Neural cell (in vitro differentiated cells): Measurements from ENCODE around the gene CD81. TPM values are rescaled to one million over a fixed set of nuclear protein-coding genes. Genes with fewer than 3 reads are reported as not detected.

Experiments used
- H2AFZ ChIP-seq: fragments of 200-600, 300-800 bp; sonication (generic), shearing (Covaris generic); 2 replicates; pipeline ENCODE4 v1.6.0; 2014; ENCODE audit warnings: low read depth, mild to moderate bottlenecking, antibody characterized with exemption, low read length, moderate library complexity
- H3F3A ChIP-seq: fragments of 200-600 bp; shearing (Covaris generic); 2 replicates; pipeline ENCODE4 v1.6.1; 2016; ENCODE audit warnings: mild to moderate bottlenecking, moderate library complexity, mixed read lengths, antibody characterized with exemption, low read length; ENCODE audit not compliant: insufficient read depth, poor library complexity, severe bottlenecking
- H3K27ac ChIP-seq: fragments of 200-600, 300-800 bp; sonication (generic), shearing (Covaris generic); 2 replicates; pipeline ENCODE4 v1.5.1; 2014; ENCODE audit warnings: mild to moderate bottlenecking, low read length, moderate library complexity
- H3K27me3 ChIP-seq: fragments of 300-800, 200-600 bp; sonication (generic), shearing (Covaris generic); 2 replicates; pipeline ENCODE4 v1.6.0; 2014; ENCODE audit warnings: mild to moderate bottlenecking, low read depth, low read length, moderate library complexity; ENCODE audit not compliant: insufficient read depth
- H3K36me3 ChIP-seq: fragments of 300-800, 200-600 bp; sonication (generic), shearing (Covaris generic); 2 replicates; pipeline ENCODE4 v1.5.1; 2014; ENCODE audit warnings: mild to moderate bottlenecking, antibody characterized with exemption, low read length, moderate library complexity; ENCODE audit not compliant: insufficient read depth
- H3K4me2 ChIP-seq: fragments of 300-800, 200-600 bp; sonication (generic), shearing (Covaris generic); 2 replicates; pipeline ENCODE4 v1.6.0; 2014; ENCODE audit warnings: mild to moderate bottlenecking, low read length
- H3K4me3 ChIP-seq: fragments of 300-800, 200-600 bp; sonication (generic), shearing (Covaris generic); 2 replicates; pipeline ENCODE4 v1.5.1; 2014; ENCODE audit warnings: mild to moderate bottlenecking, low read length, moderate library complexity
- H3K79me2 ChIP-seq: fragments of 200-600 bp; shearing (Covaris generic); replicated peaks from 2 replicates; pipeline ENCODE4 v1.6.0; 2014; ENCODE audit warnings: mild to moderate bottlenecking, low read length, moderate library complexity; ENCODE audit not compliant: insufficient read depth
- H3K9ac ChIP-seq: fragments of 300-800, 200-600 bp; sonication (generic), shearing (Covaris generic); 2 replicates; pipeline ENCODE4 v1.6.1; 2016; ENCODE audit warnings: mild to moderate bottlenecking, low read length, mixed read lengths
- H3K9me2 ChIP-seq: fragments of 200-600 bp; shearing (Covaris generic); 2 replicates; pipeline ENCODE4 v1.6.1; 2016; ENCODE audit warnings: mild to moderate bottlenecking, low read length, mixed read lengths; ENCODE audit not compliant: insufficient read depth
- H3K9me3 ChIP-seq: fragments of 200-600, 300-800 bp; sonication (generic), shearing (Covaris generic); 2 replicates; pipeline ENCODE4 v1.6.1; 2016; ENCODE audit warnings: mild to moderate bottlenecking, mixed run types, low read length, moderate library complexity, mixed read lengths
- H4K20me1 ChIP-seq: fragments of 200-600 bp; shearing (Covaris generic); 2 replicates; pipeline ENCODE4 v1.6.1; 2016; ENCODE audit warnings: mild to moderate bottlenecking, mixed run types; ENCODE audit not compliant: insufficient read depth
- EP300 ChIP-seq: fragments of 450-650 bp; conservative IDR thresholded peaks from 2 replicates; pipeline ENCODE4 v1.6.1; 2014; ENCODE audit warnings: antibody characterized with exemption, mild to moderate bottlenecking, moderate library complexity; ENCODE audit not compliant: poor library complexity, severe bottlenecking
- EZH2 ChIP-seq: fragments of 200-600, 300-800 bp; shearing (Covaris generic), sonication (generic); IDR thresholded peaks from 2 replicates; pipeline ENCODE4 v1.6.1; 2014; ENCODE audit warnings: antibody characterized with exemption, low read length, borderline replicate concordance, mild to moderate bottlenecking; ENCODE audit not compliant: insufficient read depth, poor library complexity, severe bottlenecking
- MXI1 ChIP-seq: fragments of 450-650 bp; conservative IDR thresholded peaks from 2 replicates; pipeline ENCODE4 v1.6.1; 2014; ENCODE audit warnings: antibody characterized with exemption, mild to moderate bottlenecking; ENCODE audit not compliant: poor library complexity, severe bottlenecking
- POLR2AphosphoS5 ChIP-seq: IDR thresholded peaks from 2 replicates; pipeline ENCODE4 v1.6.1; 2012
- RAD21 ChIP-seq: fragments of 450-650 bp; conservative IDR thresholded peaks from 2 replicates; pipeline ENCODE4 v1.6.1; 2014; ENCODE audit warnings: antibody characterized with exemption, mild to moderate bottlenecking, moderate library complexity
- REST ChIP-seq: IDR thresholded peaks from 2 replicates; pipeline ENCODE4 v1.6.1; 2012; ENCODE audit warnings: borderline replicate concordance
- SMC3 ChIP-seq: fragments of 450-650 bp; conservative IDR thresholded peaks from 2 replicates; pipeline ENCODE4 v1.6.1; 2014; ENCODE audit warnings: antibody characterized with exemption, mild to moderate bottlenecking, moderate library complexity; ENCODE audit not compliant: poor library complexity
- TAF1 ChIP-seq: IDR thresholded peaks from 2 replicates; pipeline ENCODE4 v1.6.1; 2012; ENCODE audit warnings: low read depth
- polyA plus RNA-seq: library from polyadenylated mRNA; depleted of rRNA; stranded (reverse); fragments of >200 nt; gene quantifications from 2 replicates; pipeline ENCODE4 v1.2.3, GENCODE V29; 2014
- TF ChIP-seq, protein P1 (sequence below): fragments of 450-650 bp; IDR thresholded peaks from 2 replicates; pipeline ENCODE4 v1.5.1; 2014; ENCODE audit warnings: antibody characterized with exemption, mild to moderate bottlenecking, moderate library complexity; ENCODE audit not compliant: poor library complexity, severe bottlenecking

Gene CD81
- polyA plus RNA-seq, 1 donor from 2014 or later = 97.8 TPM

- TF ChIP-seq, protein P1, sequence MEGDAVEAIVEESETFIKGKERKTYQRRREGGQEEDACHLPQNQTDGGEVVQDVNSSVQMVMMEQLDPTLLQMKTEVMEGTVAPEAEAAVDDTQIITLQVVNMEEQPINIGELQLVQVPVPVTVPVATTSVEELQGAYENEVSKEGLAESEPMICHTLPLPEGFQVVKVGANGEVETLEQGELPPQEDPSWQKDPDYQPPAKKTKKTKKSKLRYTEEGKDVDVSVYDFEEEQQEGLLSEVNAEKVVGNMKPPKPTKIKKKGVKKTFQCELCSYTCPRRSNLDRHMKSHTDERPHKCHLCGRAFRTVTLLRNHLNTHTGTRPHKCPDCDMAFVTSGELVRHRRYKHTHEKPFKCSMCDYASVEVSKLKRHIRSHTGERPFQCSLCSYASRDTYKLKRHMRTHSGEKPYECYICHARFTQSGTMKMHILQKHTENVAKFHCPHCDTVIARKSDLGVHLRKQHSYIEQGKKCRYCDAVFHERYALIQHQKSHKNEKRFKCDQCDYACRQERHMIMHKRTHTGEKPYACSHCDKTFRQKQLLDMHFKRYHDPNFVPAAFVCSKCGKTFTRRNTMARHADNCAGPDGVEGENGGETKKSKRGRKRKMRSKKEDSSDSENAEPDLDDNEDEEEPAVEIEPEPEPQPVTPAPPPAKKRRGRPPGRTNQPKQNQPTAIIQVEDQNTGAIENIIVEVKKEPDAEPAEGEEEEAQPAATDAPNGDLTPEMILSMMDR = no peak
These were observed 18.2 kb upstream of the CD81 start (continued) for GRCh38 chr11:2358754-2359442.

DNA sequence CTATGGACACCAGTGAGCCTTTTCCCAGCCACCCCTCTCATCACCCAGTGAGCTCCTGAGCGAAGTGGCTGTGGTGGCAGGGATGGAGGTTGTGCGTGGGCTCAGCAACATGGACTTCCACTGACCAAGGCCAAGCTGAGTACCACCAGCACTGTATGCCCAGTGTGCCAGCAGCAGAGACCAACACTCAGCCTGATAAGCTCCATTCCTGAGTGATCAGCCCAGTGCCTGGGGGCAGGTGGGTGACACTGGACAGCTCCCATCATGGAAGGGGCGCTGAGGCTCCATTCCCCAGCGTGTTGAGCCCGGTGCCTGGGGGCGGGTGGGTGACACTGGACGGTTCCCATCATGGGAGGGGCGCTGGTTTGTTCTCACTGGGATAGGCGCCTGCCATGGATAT lies 17.6 kb upstream of the CD81 start:
- H3K9me2 ChIP-seq = no peaks in the 10 kb centered on the region
- H3F3A ChIP-seq = no peaks in the 10 kb centered on the region
- no peaks in the 10 kb centered on the region for H3K9me3 ChIP-seq
- no peak overlapping the region for H3K9ac ChIP-seq
- no peaks in the 10 kb centered on the region for H3K79me2 ChIP-seq
- H4K20me1 ChIP-seq = no peaks in the 10 kb centered on the region
- no peak overlapping the region for H2AFZ ChIP-seq
- TF ChIP-seq POLR2AphosphoS5 (no peak), REST (no peak), RAD21 (no peak), TAF1 (no peak), MXI1 (no peak), EZH2 (no peak), SMC3 (no peak), EP300 (no peak)
- TF ChIP-seq, protein P1 = no peak
- H3K27ac ChIP-seq = no peak overlapping the region
- H3K27me3 ChIP-seq = no peaks in the 10 kb centered on the region
- H3K4me2 ChIP-seq = no peak overlapping the region
- H3K4me3 ChIP-seq = no peak overlapping the region
- no peaks in the 10 kb centered on the region for H3K36me3 ChIP-seq
